WTC11 (cell line): ENCODE results near the gene TSPO. TPM values are rescaled to one million over a fixed set of nuclear protein-coding genes. Genes with fewer than 3 reads are reported as not detected.
A peak's percentile ranks its signal among the peaks of the same experiment; 100 is the strongest.

Experiments
- ATAC-seq: fragments of 200-7000 bp; cut with Tn5 transposase; 2 replicates; pipeline ENCODE4 v1.10.0; 2021; ENCODE audit warnings: mild to moderate bottlenecking, moderate library complexity
- CTCF ChIA-PET: fragments of 300-600 bp; sonication (Branson Sonifier 250); formaldehyde crosslinking; loops from one replicate; lab custom pipeline; 2021; ENCODE audit warnings: antibody characterized with exemption; lab: Charles Lee
- POLR2A ChIA-PET: fragments of 350-600 bp; sonication (Branson Sonifier 250); formaldehyde crosslinking; loops from one replicate; lab custom pipeline; 2021; ENCODE audit warnings: antibody characterized with exemption; lab: Charles Lee
- DNase-seq: peaks from one replicate; pipeline ENCODE4 v3.0.0; 2021; ENCODE audit warnings: low spot score
- H3K27ac Mint-ChIP-seq: 2 replicates; pipeline ENCODE4 v1.8.0; 2021; ENCODE audit warnings: mixed read lengths
- H3K27me3 Mint-ChIP-seq: 2 replicates; pipeline ENCODE4 v1.8.0; 2021; ENCODE audit warnings: low read depth, mild to moderate bottlenecking, moderate library complexity, mixed read lengths
- H3K36me3 Mint-ChIP-seq: 2 replicates; pipeline ENCODE4 v1.8.0; 2021; ENCODE audit warnings: mixed read lengths
- H3K4me1 Mint-ChIP-seq: 2 replicates; pipeline ENCODE4 v1.8.0; 2022; ENCODE audit warnings: mixed read lengths
- H3K4me3 Mint-ChIP-seq: 2 replicates; pipeline ENCODE4 v1.8.0; 2021; ENCODE audit warnings: mild to moderate bottlenecking, moderate library complexity, mixed read lengths
- H3K9me3 Mint-ChIP-seq: 2 replicates; pipeline ENCODE4 v1.8.0; 2021; ENCODE audit warnings: mixed read lengths
- ATF6 ChIP-seq: sonication (generic); formaldehyde crosslinking; IDR thresholded peaks from 2 replicates; pipeline ENCODE4 v1.8.1; 2023; ENCODE audit warnings: mild to moderate bottlenecking, missing genetic modification reagents
- CBFB ChIP-seq: sonication (generic); formaldehyde crosslinking; IDR thresholded peaks from 2 replicates; pipeline ENCODE4 v1.8.1; 2022; ENCODE audit warnings: mild to moderate bottlenecking, low read depth, missing genetic modification reagents
- CREM ChIP-seq: sonication (generic); formaldehyde crosslinking; IDR thresholded peaks from 2 replicates; pipeline ENCODE4 v1.8.1; 2022; ENCODE audit warnings: mild to moderate bottlenecking, missing genetic modification reagents, moderate library complexity
- EMX1 ChIP-seq: fragments of 250-450 bp; sonication (Bioruptor Pico); IDR thresholded peaks from 2 replicates; pipeline ENCODE4 v1.8.0; 2021; ENCODE audit warnings: mild to moderate bottlenecking
- ESRRA ChIP-seq: sonication (generic); formaldehyde crosslinking; IDR thresholded peaks from 2 replicates; pipeline ENCODE4 v1.8.1; 2022; ENCODE audit warnings: mild to moderate bottlenecking, missing genetic modification reagents, borderline replicate concordance
- FOXP1 ChIP-seq: sonication (generic); formaldehyde crosslinking; IDR thresholded peaks from 2 replicates; pipeline ENCODE4 v1.8.0; 2022; ENCODE audit warnings: missing genetic modification reagents, mild to moderate bottlenecking, moderate library complexity, borderline replicate concordance
- GRHL2 ChIP-seq: fragments of 250-450 bp; sonication (Bioruptor Pico); IDR thresholded peaks from 2 replicates; pipeline ENCODE4 v1.8.0; 2022; ENCODE audit warnings: mild to moderate bottlenecking, moderate library complexity; ENCODE audit not compliant: insufficient replicate concordance, severe bottlenecking
- KAT7 ChIP-seq: sonication (generic); formaldehyde crosslinking; IDR thresholded peaks from 2 replicates; pipeline ENCODE4 v1.8.1; 2023; ENCODE audit warnings: missing genetic modification reagents, mild to moderate bottlenecking, borderline replicate concordance
- MYBL2 ChIP-seq: sonication (generic); formaldehyde crosslinking; IDR thresholded peaks from 2 replicates; pipeline ENCODE4 v1.8.1; 2023; ENCODE audit warnings: mild to moderate bottlenecking, moderate library complexity, missing genetic modification reagents
- RORB ChIP-seq: fragments of 250-450 bp; sonication (Bioruptor Pico); IDR thresholded peaks from 2 replicates; pipeline ENCODE4 v1.9.0; 2021; ENCODE audit warnings: mild to moderate bottlenecking
- SOX15 ChIP-seq: fragments of 250-450 bp; sonication (Bioruptor Pico); IDR thresholded peaks from 2 replicates; pipeline ENCODE4 v1.9.0; 2021; ENCODE audit warnings: mild to moderate bottlenecking
- TEAD1 ChIP-seq: sonication (generic); formaldehyde crosslinking; IDR thresholded peaks from 2 replicates; pipeline ENCODE4 v1.8.0; 2022; ENCODE audit warnings: mild to moderate bottlenecking, missing genetic modification reagents
- ZMAT4 ChIP-seq: fragments of 250-450 bp; sonication (Bioruptor Pico); IDR thresholded peaks from 2 replicates; pipeline ENCODE4 v1.9.0; 2021; ENCODE audit warnings: mild to moderate bottlenecking
- ZNF263 ChIP-seq: sonication (generic); formaldehyde crosslinking; IDR thresholded peaks from 2 replicates; pipeline ENCODE4 v1.8.1; 2022; ENCODE audit warnings: low read depth, mild to moderate bottlenecking, moderate library complexity, missing genetic modification reagents
- ZNF317 ChIP-seq: sonication (generic); formaldehyde crosslinking; IDR thresholded peaks from 2 replicates; pipeline ENCODE4 v1.8.1; 2023; ENCODE audit warnings: low read depth, mild to moderate bottlenecking, moderate library complexity, missing genetic modification reagents, borderline replicate concordance
- ZNF416 ChIP-seq: fragments of 250-450 bp; sonication (Bioruptor Pico); IDR thresholded peaks from 2 replicates; pipeline ENCODE4 v1.9.0; 2021; ENCODE audit warnings: mild to moderate bottlenecking, inconsistent platforms
- total RNA-seq: library from RNA; stranded (reverse); gene quantifications from 3 replicates; pipeline ENCODE4 v1.2.3, GENCODE V29; 2021
- TF ChIP-seq, protein P1 (sequence below): fragments of 250-450 bp; sonication (Bioruptor Pico); IDR thresholded peaks from 2 replicates; pipeline ENCODE4 v1.9.0; 2021; ENCODE audit warnings: mild to moderate bottlenecking, borderline replicate concordance
- TF ChIP-seq, protein P2 (sequence below): fragments of 250-450 bp; sonication (Bioruptor Pico); IDR thresholded peaks from 2 replicates; pipeline ENCODE4 v2.1.2; 2022; ENCODE audit warnings: mild to moderate bottlenecking, moderate library complexity
- TF ChIP-seq, protein P3 (sequence below): sonication (generic); formaldehyde crosslinking; IDR thresholded peaks from 2 replicates; pipeline ENCODE4 v1.8.0; 2023; ENCODE audit warnings: mild to moderate bottlenecking, missing genetic modification reagents

Gene TSPO
- total RNA-seq, 1 experiment from 2014 or later, result 21.9 TPM

GRCh38 chr22:43202326-43202725 is 51.0 kb downstream of the TSPO start (continued):
- TF ChIP-seq, protein P1, sequence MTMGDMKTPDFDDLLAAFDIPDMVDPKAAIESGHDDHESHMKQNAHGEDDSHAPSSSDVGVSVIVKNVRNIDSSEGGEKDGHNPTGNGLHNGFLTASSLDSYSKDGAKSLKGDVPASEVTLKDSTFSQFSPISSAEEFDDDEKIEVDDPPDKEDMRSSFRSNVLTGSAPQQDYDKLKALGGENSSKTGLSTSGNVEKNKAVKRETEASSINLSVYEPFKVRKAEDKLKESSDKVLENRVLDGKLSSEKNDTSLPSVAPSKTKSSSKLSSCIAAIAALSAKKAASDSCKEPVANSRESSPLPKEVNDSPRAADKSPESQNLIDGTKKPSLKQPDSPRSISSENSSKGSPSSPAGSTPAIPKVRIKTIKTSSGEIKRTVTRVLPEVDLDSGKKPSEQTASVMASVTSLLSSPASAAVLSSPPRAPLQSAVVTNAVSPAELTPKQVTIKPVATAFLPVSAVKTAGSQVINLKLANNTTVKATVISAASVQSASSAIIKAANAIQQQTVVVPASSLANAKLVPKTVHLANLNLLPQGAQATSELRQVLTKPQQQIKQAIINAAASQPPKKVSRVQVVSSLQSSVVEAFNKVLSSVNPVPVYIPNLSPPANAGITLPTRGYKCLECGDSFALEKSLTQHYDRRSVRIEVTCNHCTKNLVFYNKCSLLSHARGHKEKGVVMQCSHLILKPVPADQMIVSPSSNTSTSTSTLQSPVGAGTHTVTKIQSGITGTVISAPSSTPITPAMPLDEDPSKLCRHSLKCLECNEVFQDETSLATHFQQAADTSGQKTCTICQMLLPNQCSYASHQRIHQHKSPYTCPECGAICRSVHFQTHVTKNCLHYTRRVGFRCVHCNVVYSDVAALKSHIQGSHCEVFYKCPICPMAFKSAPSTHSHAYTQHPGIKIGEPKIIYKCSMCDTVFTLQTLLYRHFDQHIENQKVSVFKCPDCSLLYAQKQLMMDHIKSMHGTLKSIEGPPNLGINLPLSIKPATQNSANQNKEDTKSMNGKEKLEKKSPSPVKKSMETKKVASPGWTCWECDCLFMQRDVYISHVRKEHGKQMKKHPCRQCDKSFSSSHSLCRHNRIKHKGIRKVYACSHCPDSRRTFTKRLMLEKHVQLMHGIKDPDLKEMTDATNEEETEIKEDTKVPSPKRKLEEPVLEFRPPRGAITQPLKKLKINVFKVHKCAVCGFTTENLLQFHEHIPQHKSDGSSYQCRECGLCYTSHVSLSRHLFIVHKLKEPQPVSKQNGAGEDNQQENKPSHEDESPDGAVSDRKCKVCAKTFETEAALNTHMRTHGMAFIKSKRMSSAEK (CRISPR knock-in tag), result no peak
- TF ChIP-seq MYBL2 (CRISPR knock-in tag), result no peak
- TF ChIP-seq, protein P2, sequence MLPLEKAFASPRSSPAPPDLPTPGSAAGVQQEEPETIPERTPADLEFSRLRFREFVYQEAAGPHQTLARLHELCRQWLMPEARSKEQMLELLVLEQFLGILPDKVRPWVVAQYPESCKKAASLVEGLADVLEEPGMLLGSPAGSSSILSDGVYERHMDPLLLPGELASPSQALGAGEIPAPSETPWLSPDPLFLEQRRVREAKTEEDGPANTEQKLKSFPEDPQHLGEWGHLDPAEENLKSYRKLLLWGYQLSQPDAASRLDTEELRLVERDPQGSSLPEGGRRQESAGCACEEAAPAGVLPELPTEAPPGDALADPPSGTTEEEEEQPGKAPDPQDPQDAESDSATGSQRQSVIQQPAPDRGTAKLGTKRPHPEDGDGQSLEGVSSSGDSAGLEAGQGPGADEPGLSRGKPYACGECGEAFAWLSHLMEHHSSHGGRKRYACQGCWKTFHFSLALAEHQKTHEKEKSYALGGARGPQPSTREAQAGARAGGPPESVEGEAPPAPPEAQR, result no peak
- no peak for TF ChIP-seq FOXP1 (CRISPR knock-in tag)
- TF ChIP-seq CBFB (CRISPR knock-in tag), result no peak
- no peak for TF ChIP-seq CREM (CRISPR knock-in tag)
- TF ChIP-seq ZNF317 (CRISPR knock-in tag), result no peak
- no peak for TF ChIP-seq ATF6 (CRISPR knock-in tag)
- TF ChIP-seq, protein P3, sequence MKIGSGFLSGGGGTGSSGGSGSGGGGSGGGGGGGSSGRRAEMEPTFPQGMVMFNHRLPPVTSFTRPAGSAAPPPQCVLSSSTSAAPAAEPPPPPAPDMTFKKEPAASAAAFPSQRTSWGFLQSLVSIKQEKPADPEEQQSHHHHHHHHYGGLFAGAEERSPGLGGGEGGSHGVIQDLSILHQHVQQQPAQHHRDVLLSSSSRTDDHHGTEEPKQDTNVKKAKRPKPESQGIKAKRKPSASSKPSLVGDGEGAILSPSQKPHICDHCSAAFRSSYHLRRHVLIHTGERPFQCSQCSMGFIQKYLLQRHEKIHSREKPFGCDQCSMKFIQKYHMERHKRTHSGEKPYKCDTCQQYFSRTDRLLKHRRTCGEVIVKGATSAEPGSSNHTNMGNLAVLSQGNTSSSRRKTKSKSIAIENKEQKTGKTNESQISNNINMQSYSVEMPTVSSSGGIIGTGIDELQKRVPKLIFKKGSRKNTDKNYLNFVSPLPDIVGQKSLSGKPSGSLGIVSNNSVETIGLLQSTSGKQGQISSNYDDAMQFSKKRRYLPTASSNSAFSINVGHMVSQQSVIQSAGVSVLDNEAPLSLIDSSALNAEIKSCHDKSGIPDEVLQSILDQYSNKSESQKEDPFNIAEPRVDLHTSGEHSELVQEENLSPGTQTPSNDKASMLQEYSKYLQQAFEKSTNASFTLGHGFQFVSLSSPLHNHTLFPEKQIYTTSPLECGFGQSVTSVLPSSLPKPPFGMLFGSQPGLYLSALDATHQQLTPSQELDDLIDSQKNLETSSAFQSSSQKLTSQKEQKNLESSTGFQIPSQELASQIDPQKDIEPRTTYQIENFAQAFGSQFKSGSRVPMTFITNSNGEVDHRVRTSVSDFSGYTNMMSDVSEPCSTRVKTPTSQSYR (CRISPR knock-in tag), result no peak

GRCh38 chr22:43202756-43203410 is 51.5 kb downstream of the TSPO start:
- TF ChIP-seq SOX15, result no peak
- no peak for TF ChIP-seq GRHL2 (CRISPR knock-in tag)
- TF ChIP-seq ZNF263 (CRISPR knock-in tag), result no peak
- no peak for TF ChIP-seq TEAD1 (CRISPR knock-in tag)
- TF ChIP-seq KAT7 (CRISPR knock-in tag), result no peak
- TF ChIP-seq ZMAT4 (CRISPR knock-in tag), result no peak
- TF ChIP-seq ZNF416 (CRISPR knock-in tag), result no peak
- no peak for TF ChIP-seq ESRRA (CRISPR knock-in tag)
- no peak for TF ChIP-seq EMX1 (CRISPR knock-in tag)
- TF ChIP-seq RORB, result no peak
- POLR2A ChIA-PET, result no interaction called here
- Mint-ChIP-seq H3K27ac (peak overlapping the region; percentile 57; the same call in 1 of the 2 replicates), H3K36me3 (no peaks in the 10 kb centered on the region), H3K27me3 (no peaks in the 10 kb centered on the region), H3K4me3 (no peak overlapping the region), H3K9me3 (no peaks in the 10 kb centered on the region), H3K4me1 (peaks cover 9% of the 10 kb centered on the region)
- DNase-seq, result no peak
- no peak for ATAC-seq
- CTCF ChIA-PET, result interaction anchor here (0.6 to 2.7 kb wide), 9 partner anchors 10 to 313 kb away, joined by 3 to 35 read pairs (median 7); partner anchors contain the start of gene TTLL12
